A549 (cell line): Measurements from ENCODE around the gene TRIM29.

Source experiments
- CTCF ChIP-seq: fragments of >200 bp; sonication (Bioruptor Twin); formaldehyde crosslinking; IDR thresholded peaks from 3 replicates; pipeline ENCODE4 v1.5.1; 2016
- EP300 ChIP-seq, 2 experiments: fragments of >200 bp; sonication (Bioruptor Twin); formaldehyde crosslinking; IDR thresholded peaks; 2 replicates in 1 of 2; 3 replicates in 1 of 2; pipeline ENCODE4 v1.6.1; 2016 to 2017
- ESRRA ChIP-seq: fragments of 150-350 bp; IDR thresholded peaks from 2 replicates; pipeline ENCODE4 v1.6.1; 2014; ENCODE audit warnings: mild to moderate bottlenecking, low read length, borderline replicate concordance
- GATA3 ChIP-seq: IDR thresholded peaks from 2 replicates; pipeline ENCODE4 v1.6.1; 2012; ENCODE audit warnings: borderline replicate concordance
- JUN ChIP-seq, 2 experiments: fragments of >200 bp; sonication (Bioruptor Twin); formaldehyde crosslinking; IDR thresholded peaks; 2 replicates in 1 of 2; 3 replicates in 1 of 2; pipeline ENCODE4 v1.6.1; 2016 to 2017
- MAX ChIP-seq: IDR thresholded peaks from 2 replicates; pipeline ENCODE4 v1.6.1; 2012
- MYC ChIP-seq: IDR thresholded peaks from 2 replicates; pipeline ENCODE4 v1.6.1; 2012; ENCODE audit warnings: mild to moderate bottlenecking, inconsistent platforms, low read length, improper control_type of control experiment, borderline replicate concordance
- NFE2L2 ChIP-seq: fragments of 150-350 bp; conservative IDR thresholded peaks from 2 replicates; pipeline ENCODE4 v1.6.1; 2014; ENCODE audit warnings: low read length
- POLR2A ChIP-seq: IDR thresholded peaks from 2 replicates; pipeline ENCODE4 v1.6.1; 2012; ENCODE audit warnings: mild to moderate bottlenecking, low read length
- RNF2 ChIP-seq: fragments of 200-600 bp; sonication (generic); IDR thresholded peaks from 2 replicates; pipeline ENCODE4 v1.6.1; 2016; ENCODE audit warnings: low read depth, mild to moderate bottlenecking, antibody characterized with exemption, moderate library complexity, borderline replicate concordance
- TP53 ChIP-seq: fragments of 250-450 bp; sonication (Bioruptor Pico); IDR thresholded peaks from 2 replicates; pipeline ENCODE4 v1.5.0; 2021; ENCODE audit warnings: mild to moderate bottlenecking, moderate library complexity
- USF2 ChIP-seq: fragments of 450-650 bp; IDR thresholded peaks from 2 replicates; pipeline ENCODE4 v1.6.1; 2014; ENCODE audit warnings: antibody characterized with exemption
- ZNF302 ChIP-seq: fragments of 250-450 bp; sonication (Bioruptor Pico); IDR thresholded peaks from 2 replicates; pipeline ENCODE4 v1.9.0; 2021; ENCODE audit warnings: inconsistent platforms, mild to moderate bottlenecking, moderate library complexity

GRCh38 chr11:120137187-120137610 lies 714 bp downstream of the TRIM29 start:
- TF ChIP-seq CTCF = no peak
- TF ChIP-seq RNF2 = no peak
- TF ChIP-seq MYC = no peak
- TF ChIP-seq POLR2A = no peak
- TF ChIP-seq NFE2L2 = no peak
- TF ChIP-seq EP300 (IDR thresholded peaks at IDR 0.05) = no peak
- TF ChIP-seq ZNF302 (CRISPR knock-in tag) = no peak
- no peak for TF ChIP-seq MAX
- no peak for TF ChIP-seq USF2
- TF ChIP-seq JUN (IDR thresholded peaks at IDR 0.05) = no peak
- no peak for TF ChIP-seq GATA3
- no peak for TF ChIP-seq ESRRA
- TF ChIP-seq TP53 (CRISPR knock-in tag) = no peak
